ENCODE data around the gene ARHGEF4.

DNA sequence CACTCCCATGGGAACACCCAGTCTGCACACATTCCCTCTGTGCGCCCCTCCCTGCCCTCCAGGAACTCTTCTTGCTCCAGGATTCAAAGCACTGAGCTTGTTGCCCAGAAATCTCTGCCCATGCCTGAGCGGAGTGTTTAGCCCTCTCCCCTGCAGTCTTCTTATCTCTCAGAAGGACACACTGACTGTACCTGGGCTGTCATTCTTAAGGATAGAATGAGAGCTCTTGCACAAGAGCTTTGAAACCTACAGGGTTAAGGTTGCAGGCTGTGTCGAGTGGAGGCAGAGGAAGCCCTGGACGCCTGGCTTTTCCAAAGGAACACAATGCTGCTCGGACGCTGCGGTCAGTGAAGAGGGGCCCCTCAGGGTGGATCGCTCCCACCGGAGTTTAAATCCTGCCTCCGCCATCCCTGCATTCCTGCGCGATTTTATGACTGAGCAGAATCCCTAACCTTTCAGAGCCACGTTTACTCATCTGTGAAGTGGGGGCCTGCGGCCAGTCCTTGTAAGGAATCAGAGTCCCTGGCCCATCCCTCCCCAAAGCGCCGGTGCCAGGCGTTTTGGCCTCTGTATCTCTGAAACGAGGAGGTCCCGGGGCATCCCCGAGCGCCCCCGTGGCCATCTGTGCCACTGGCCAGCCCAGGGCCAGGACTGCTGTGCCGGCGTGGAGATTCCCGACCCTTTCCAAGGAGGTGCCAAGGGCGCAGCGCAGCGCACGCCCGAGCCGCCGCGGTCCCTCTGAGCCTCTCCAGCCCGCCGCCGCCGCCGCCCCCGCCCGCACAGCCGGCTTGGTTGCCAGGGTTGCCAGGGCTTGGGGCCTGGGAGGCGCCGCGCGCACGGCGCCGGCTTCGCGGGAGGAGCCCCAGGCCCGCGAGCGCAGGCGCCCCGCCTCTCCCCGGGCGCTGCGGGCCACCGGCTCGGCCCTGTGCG lies 197.7 kb downstream of the ARHGEF4 start:
- TF ChIP-seq, protein P1, sequence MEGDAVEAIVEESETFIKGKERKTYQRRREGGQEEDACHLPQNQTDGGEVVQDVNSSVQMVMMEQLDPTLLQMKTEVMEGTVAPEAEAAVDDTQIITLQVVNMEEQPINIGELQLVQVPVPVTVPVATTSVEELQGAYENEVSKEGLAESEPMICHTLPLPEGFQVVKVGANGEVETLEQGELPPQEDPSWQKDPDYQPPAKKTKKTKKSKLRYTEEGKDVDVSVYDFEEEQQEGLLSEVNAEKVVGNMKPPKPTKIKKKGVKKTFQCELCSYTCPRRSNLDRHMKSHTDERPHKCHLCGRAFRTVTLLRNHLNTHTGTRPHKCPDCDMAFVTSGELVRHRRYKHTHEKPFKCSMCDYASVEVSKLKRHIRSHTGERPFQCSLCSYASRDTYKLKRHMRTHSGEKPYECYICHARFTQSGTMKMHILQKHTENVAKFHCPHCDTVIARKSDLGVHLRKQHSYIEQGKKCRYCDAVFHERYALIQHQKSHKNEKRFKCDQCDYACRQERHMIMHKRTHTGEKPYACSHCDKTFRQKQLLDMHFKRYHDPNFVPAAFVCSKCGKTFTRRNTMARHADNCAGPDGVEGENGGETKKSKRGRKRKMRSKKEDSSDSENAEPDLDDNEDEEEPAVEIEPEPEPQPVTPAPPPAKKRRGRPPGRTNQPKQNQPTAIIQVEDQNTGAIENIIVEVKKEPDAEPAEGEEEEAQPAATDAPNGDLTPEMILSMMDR (IDR thresholded peaks at IDR 0.05), result no peak
- no peak for TF ChIP-seq POLR2A (IDR thresholded peaks at IDR 0.05)
